ENCODE data around the gene SLC25A2. TPM values are rescaled to one million over a fixed set of nuclear protein-coding genes. Genes with fewer than 3 reads are reported as not detected.
"Not testable (repeated sequence)": the region's sequence is repeated elsewhere in the genome, so short reads cannot be mapped to it uniquely, and the experiment has no call there.

The SLC25A2 gene
- total RNA-seq, 1 donor from 2014 or later = 0.25 TPM

- intact Hi-C loops (cut with micrococcal nuclease) = not testable (repeated sequence)
Observed at GRCh38 chr5:141316963-141317362, 13.1 kb upstream of the SLC25A2 start.

DNA sequence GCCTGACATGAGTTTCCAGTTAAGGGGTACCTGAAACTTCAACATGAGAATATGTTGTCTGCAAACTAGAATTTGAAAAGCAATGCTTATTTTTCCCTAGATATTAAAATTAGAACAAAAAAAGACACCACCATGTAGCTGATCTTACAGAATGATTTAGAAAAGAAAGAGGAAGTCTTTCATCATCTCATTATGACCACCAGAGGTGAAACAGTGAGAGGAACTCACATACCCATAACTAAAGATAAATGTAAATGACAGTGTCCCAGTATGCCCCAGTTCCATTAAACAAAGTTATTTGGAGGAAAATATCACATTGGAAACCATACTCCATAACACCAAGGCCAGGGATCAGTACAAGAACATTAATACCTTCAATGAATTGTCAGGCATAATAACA, 9.9 kb upstream of the SLC25A2 start:
- intact Hi-C loops (cut with micrococcal nuclease) = no loop called here

- intact Hi-C loops (cut with micrococcal nuclease) = no loop called here
Observed at GRCh38 chr5:141306630-141307029, 2.8 kb upstream of the SLC25A2 start.

GRCh38 chr5:141298376-141298775, 5.5 kb downstream of the SLC25A2 start:
- intact Hi-C loops (cut with micrococcal nuclease) = no loop called here

DNA sequence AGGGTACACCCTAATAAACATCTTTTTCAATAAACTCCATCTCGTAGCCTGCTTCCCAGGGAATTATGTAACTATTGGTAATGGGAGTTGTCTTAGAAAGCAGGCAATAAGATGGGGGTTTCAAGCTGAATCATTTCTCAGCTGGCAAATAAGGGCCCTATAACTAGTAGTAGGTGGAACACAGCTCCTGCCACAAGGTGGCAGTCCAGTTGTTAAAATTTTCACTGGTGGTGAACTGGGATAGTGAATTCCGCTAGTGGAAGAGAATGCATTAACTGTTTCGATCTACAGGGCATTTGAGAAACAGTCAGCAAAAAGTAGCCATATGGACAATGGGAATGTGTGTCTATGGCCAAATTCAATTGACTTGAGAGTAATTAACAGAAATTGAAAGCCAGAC, 30.9 kb downstream of the SLC25A2 start:
- intact Hi-C loops (cut with micrococcal nuclease) = no loop called here

DNA sequence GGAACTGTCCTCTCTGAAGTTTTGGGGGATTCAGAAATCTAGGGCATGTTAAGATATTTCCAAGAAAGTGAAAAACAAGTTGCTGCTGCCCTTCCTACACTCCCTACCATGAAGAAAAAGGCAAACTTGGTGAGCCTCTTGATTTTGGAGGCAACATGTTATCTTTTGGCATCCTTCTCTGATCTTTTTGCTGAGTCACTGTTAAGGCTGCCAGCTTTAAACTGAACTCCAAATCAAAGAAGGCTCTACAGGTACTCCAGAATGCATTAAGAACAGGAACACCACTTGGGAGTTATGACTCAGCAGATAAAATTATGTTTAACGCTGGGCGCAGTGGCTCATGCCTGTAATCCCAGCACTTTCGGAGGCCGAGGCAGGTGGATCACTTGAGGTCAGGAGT, 34.7 kb downstream of the SLC25A2 start:
- intact Hi-C loops (cut with micrococcal nuclease) = no loop called here

DNA sequence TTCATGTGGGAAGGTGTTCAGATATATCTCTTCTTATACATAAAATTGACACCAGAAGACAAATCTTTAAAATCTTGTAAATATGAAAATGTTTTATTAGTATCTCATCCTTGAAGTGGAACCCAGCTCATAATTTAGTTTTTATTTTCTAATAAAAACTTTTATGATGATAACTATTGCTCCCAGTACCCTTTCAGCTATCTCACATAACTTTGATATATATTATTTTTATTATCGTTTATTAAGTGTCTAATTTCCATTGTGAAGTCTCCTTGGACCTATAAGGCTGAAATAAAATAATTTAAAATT, 42.7 kb downstream of the SLC25A2 start:
- intact Hi-C loops (cut with micrococcal nuclease) = no loop called here

GRCh38 chr5:141260458-141261237, 43.2 kb downstream of the SLC25A2 start:
- intact Hi-C loops (cut with micrococcal nuclease) = no loop called here

DNA sequence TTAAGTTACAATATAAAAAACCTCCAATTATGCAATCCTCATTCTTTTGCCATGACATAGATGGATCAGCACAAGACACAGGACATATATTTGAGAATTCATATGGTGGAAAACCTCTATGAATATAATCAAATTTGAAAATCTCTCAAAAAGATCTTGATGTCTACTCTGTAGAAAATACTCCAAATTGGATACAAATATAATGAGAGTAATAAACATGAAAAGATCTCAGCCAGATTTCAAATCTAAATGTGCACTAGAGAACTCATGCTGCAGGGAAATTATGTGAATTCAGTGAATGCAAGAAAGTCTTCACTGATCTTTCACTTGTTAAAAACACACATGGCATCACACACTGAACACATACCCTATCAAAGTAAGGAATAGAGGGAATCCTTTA, 44.9 kb downstream of the SLC25A2 start:
- intact Hi-C loops (cut with micrococcal nuclease) = no loop called here

- intact Hi-C loops (cut with micrococcal nuclease) = no loop called here
Observed at GRCh38 chr5:141258464-141258863, 45.4 kb downstream of the SLC25A2 start.

Other genes starting within 250 kb of the SLC25A2 start
- gene PCDHB2, start 209.4 kb downstream of the SLC25A2 start, total RNA-seq = 0.09 and 0.14 TPM in 2 replicates
- gene PCDHB3, start 203.6 kb downstream of the SLC25A2 start, total RNA-seq = not detected in 2 replicates
- not detected in 2 replicates for gene PCDHB4, start 182.2 kb downstream of the SLC25A2 start, total RNA-seq
- gene PCDHB5, start 168.8 kb downstream of the SLC25A2 start, total RNA-seq = not detected in 2 replicates
- gene PCDHB6, start 154.0 kb downstream of the SLC25A2 start, total RNA-seq = not detected in 2 replicates
- not detected in 2 replicates for gene PCDHB7, start 131.4 kb downstream of the SLC25A2 start, total RNA-seq
- not detected in 2 replicates for gene PCDHB8, start 126.3 kb downstream of the SLC25A2 start, total RNA-seq
- gene PCDHB16, start 121.7 kb downstream of the SLC25A2 start, total RNA-seq = not detected in 2 replicates
- not detected in 2 replicates for gene PCDHB9, start 116.9 kb downstream of the SLC25A2 start, total RNA-seq
- gene PCDHB10, start 111.7 kb downstream of the SLC25A2 start, total RNA-seq = not detected in 2 replicates
- gene PCDHB11, start 104.4 kb downstream of the SLC25A2 start, total RNA-seq = not detected in 2 replicates
- gene PCDHB12, start 95.3 kb downstream of the SLC25A2 start, total RNA-seq = not detected in 2 replicates
- gene PCDHB13, start 90.1 kb downstream of the SLC25A2 start, total RNA-seq = not detected in 2 replicates
- gene PCDHB14, start 80.7 kb downstream of the SLC25A2 start, total RNA-seq = not detected in 2 replicates
- gene PCDHB15, start 58.7 kb downstream of the SLC25A2 start, total RNA-seq = not detected in 2 replicates
- gene TAF7, start 16.7 kb upstream of the SLC25A2 start, total RNA-seq = 60.8 and 64.9 TPM in 2 replicates
- 0.09 TPM in 2 replicates for gene PCDHGA1, start 26.5 kb upstream of the SLC25A2 start, total RNA-seq
- 0.14 and 0.23 TPM in 2 replicates for gene PCDHGA2, start 34.7 kb upstream of the SLC25A2 start, total RNA-seq
- gene PCDHGA3, start 39.8 kb upstream of the SLC25A2 start, total RNA-seq = 0.23 and 0.34 TPM in 2 replicates
- 0.18 and 0.20 TPM in 2 replicates for gene PCDHGB1, start 46.0 kb upstream of the SLC25A2 start, total RNA-seq
- gene PCDHGA4, start 51.0 kb upstream of the SLC25A2 start, total RNA-seq = 0.43 and 0.45 TPM in 2 replicates
- gene PCDHGB2, start 55.9 kb upstream of the SLC25A2 start, total RNA-seq = 0.93 and 1.0 TPM in 2 replicates
- 0.41 and 0.55 TPM in 2 replicates for gene PCDHGA5, start 60.1 kb upstream of the SLC25A2 start, total RNA-seq
- 0.59 and 0.93 TPM in 2 replicates for gene PCDHGB3, start 66.2 kb upstream of the SLC25A2 start, total RNA-seq
- gene PCDHGA6, start 69.8 kb upstream of the SLC25A2 start, total RNA-seq = 0.57 and 0.70 TPM in 2 replicates
- 0.30 TPM in 2 replicates for gene PCDHGA7, start 78.7 kb upstream of the SLC25A2 start, total RNA-seq
- gene PCDHGB4, start 83.6 kb upstream of the SLC25A2 start, total RNA-seq = 0.18 and 0.23 TPM in 2 replicates
- gene PCDHGA8, start 88.6 kb upstream of the SLC25A2 start, total RNA-seq = 0.18 TPM in 2 replicates
- gene PCDHGB5, start 93.9 kb upstream of the SLC25A2 start, total RNA-seq = 0.55 and 0.61 TPM in 2 replicates
- gene PCDHGA9, start 98.7 kb upstream of the SLC25A2 start, total RNA-seq = 0.25 and 0.34 TPM in 2 replicates
- gene PCDHGB6, start 104.0 kb upstream of the SLC25A2 start, total RNA-seq = 0.25 and 0.41 TPM in 2 replicates
- gene PCDHGA10, start 108.9 kb upstream of the SLC25A2 start, total RNA-seq = 0.34 and 0.41 TPM in 2 replicates
- 0.20 and 0.39 TPM in 2 replicates for gene PCDHGB7, start 113.6 kb upstream of the SLC25A2 start, total RNA-seq
- 0.11 and 0.25 TPM in 2 replicates for gene PCDHGA11, start 117.0 kb upstream of the SLC25A2 start, total RNA-seq
- 0.16 and 0.18 TPM in 2 replicates for gene PCDHGA12, start 126.5 kb upstream of the SLC25A2 start, total RNA-seq
- 0.07 and 0.18 TPM in 2 replicates for gene PCDHGC3, start 171.9 kb upstream of the SLC25A2 start, total RNA-seq
- gene PCDHGC4, start 181.0 kb upstream of the SLC25A2 start, total RNA-seq = 0.05 TPM in 1 of 2 replicates, not detected in the other
- not detected in 2 replicates for gene PCDHGC5, start 185.0 kb upstream of the SLC25A2 start, total RNA-seq

Data from T-helper 2 cell treated with Interferon-gamma antibody and Interleukin-4, amounts not matched to agents 100 ng/mL and 5 ng/mL, for 36 hours (primary cell).